Lower leg skin (tissue), 4 donors: ENCODE data around the gene SECISBP2L. TPM values are rescaled to one million over a fixed set of nuclear protein-coding genes. Genes with fewer than 3 reads are reported as not detected.
"Not testable (repeated sequence)": the region's sequence is repeated elsewhere in the genome, so short reads cannot be mapped to it uniquely, and the experiment has no call there.

Experiments used
- DNase-seq, 2 donors: peaks; one replicate each; pipeline ENCODE4 v3.0.0-alpha.2; 2019; ENCODE audit warnings: low spot score in 2 of 2
- H3K4me3 ChIP-seq: fragments of 200-600 bp; sonication (generic); 2 replicates; pipeline ENCODE4 v1.5.1; 2017; ENCODE audit warnings: mild to moderate bottlenecking, low read depth; ENCODE audit not compliant: poor library complexity, severe bottlenecking
- POLR2A ChIP-seq, 2 donors: fragments of 450-650 bp; IDR thresholded peaks; one replicate each; pipeline ENCODE4 v1.6.1; 2016 to 2017; ENCODE audit warnings: antibody characterized with exemption in 2 of 2, mild to moderate bottlenecking in 1 of 2, moderate library complexity in 1 of 2
- WGBS, 2 donors: methylation state at CpG; one replicate each; pipeline ENCODE4 v1.1.5; 2018; 5-methylcytosine and 5-hydroxymethylcytosine counted together
- intact Hi-C: fragments of 100-400 bp; cut with DNase I; formaldehyde crosslinking; loops from one replicate; pipeline ENCODE4 v1.15.0; 2023; ENCODE audit warnings: low total_unique reads
- total RNA-seq, 4 donors: library from RNA; depleted of rRNA; stranded (reverse); fragments of >200 nt; gene quantifications; one replicate each; pipeline ENCODE4 v1.1.0, GENCODE V29; 2016
- TF ChIP-seq, protein P1 (sequence below), 3 donors: fragments of 450-650 bp; IDR thresholded peaks; one replicate each; pipeline ENCODE4 v1.5.1; 2016; ENCODE audit warnings: antibody characterized with exemption in 3 of 3, mild to moderate bottlenecking in 3 of 3, moderate library complexity in 2 of 3

SECISBP2L gene
- total RNA-seq, 4 donors from 2014 or later = 26.7 to 37.3 (median 30.7) TPM

DNA sequence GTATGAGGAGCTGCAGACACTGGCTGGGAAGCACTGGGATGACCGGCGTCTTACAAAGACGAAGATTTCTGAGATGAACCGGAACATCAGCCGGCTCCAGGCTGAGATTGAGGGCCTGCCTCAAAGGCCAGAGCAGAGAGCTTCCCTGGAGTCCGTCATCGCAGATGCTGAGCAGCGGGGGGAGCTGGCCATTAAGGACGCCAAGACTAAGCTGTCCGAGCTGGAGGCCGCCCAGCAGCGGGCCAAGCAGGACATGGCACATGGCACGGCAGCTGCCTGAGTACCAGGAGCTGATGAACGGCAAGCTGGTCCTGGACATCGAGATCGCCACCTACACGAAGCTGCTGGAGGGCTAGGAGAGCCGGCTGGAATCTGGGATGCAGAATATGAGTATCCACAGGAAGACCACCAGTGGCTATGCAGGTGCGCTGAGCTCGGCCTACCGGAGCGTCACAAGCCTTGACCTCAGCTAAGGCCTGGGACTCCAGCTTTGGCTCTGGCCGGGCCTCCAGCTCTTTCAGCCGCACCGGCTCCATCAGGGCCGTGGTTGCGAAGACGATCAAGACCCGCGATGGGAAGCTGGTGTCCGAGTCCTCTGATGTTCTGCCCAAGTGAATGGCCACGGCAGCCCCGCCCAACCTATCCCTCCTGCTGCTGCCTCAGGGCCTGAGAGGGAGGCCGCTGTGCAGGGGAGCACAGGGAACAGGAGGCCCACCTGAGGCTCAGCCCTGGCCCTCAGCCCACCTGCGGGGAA is 73.3 kb downstream of the SECISBP2L start:
- H3K4me3 ChIP-seq = no peak overlapping the region
- no peak for TF ChIP-seq POLR2A (IDR thresholded peaks at IDR 0.05)
- TF ChIP-seq, protein P1, sequence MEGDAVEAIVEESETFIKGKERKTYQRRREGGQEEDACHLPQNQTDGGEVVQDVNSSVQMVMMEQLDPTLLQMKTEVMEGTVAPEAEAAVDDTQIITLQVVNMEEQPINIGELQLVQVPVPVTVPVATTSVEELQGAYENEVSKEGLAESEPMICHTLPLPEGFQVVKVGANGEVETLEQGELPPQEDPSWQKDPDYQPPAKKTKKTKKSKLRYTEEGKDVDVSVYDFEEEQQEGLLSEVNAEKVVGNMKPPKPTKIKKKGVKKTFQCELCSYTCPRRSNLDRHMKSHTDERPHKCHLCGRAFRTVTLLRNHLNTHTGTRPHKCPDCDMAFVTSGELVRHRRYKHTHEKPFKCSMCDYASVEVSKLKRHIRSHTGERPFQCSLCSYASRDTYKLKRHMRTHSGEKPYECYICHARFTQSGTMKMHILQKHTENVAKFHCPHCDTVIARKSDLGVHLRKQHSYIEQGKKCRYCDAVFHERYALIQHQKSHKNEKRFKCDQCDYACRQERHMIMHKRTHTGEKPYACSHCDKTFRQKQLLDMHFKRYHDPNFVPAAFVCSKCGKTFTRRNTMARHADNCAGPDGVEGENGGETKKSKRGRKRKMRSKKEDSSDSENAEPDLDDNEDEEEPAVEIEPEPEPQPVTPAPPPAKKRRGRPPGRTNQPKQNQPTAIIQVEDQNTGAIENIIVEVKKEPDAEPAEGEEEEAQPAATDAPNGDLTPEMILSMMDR (IDR thresholded peaks at IDR 0.05) = no peak
- no peak for DNase-seq
- 90 to 94% methylated on average over 31 to 35 of the region's 35 CpGs for whole genome bisulfite sequencing, 2 donors
- intact Hi-C loops = no loop called here

DNA sequence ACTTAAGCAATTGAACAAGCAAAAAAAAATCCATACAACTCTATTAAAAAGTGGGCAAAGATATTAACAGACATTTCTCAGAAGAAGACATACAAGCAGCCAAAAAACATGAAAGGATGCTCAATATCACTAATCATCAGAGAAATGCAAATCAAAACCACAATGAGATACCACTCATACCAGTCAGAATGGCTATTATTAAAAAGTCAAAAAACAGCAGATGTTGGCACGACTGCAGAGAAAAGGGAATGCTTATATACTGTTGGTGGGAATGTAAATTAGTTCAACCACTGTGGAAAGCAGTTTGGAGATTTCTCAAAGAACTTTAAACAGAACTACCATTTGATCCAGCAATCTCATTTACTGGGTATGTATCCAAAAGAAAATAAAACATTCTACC is 75.3 kb downstream of the SECISBP2L start:
- H3K4me3 ChIP-seq, DNase-seq, intact Hi-C loops: not testable (repeated sequence)
- 41 to 50% methylated on average over 1 of the region's 1 CpG for WGBS, 2 donors

DNA sequence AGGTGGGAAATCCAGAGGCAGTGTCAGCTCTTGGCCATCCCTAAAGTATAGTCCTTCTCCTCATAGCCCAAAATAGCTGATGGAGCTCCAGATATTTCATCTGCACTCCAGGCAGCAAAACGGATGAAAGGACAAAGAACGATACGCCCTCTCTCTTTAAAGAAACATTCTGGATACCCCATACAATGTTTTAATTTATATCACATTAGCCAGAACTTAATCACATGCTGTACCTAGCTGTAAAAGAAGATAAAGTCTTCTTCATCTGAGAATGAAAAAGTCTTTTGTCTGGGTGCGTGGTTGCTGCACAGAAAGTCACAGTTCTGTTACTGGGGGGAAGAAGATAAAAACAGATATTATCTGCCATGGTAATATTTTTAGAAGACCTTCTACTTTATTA is 78.2 kb downstream of the SECISBP2L start:
- H3K4me3 ChIP-seq = no peak overlapping the region
- DNase-seq = no peak
- TF ChIP-seq, protein P1 (IDR thresholded peaks at IDR 0.05) = no peak
- no peak for TF ChIP-seq POLR2A (IDR thresholded peaks at IDR 0.05)
- intact Hi-C loops = no loop called here
- 86 to 87% methylated on average over 4 of the region's 4 CpGs for WGBS, 2 donors

DNA sequence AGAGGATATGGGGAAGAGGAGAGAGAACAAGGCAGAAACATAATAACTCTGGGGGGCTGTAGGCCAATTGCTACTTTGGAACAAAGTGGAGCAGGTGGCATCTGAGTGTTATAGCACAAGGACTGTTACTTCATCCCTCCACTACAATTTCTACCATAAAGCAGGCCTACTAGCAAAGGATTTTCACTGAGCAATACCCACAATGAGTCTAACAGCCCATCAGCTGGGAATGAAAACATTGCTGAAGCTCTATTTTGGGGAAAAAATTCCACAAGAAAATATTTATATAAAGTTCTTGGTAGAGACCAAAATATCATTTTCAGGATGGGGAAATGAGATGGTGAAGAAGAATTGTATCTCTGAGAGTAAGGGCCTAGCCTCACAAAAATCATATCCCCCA is 78.9 kb downstream of the SECISBP2L start:
- intact Hi-C loops = no loop called here
- TF ChIP-seq, protein P1 (IDR thresholded peaks at IDR 0.05) = no peak
- TF ChIP-seq POLR2A (IDR thresholded peaks at IDR 0.05) = no peak
- no peak for DNase-seq
- no peak overlapping the region for H3K4me3 ChIP-seq

DNA sequence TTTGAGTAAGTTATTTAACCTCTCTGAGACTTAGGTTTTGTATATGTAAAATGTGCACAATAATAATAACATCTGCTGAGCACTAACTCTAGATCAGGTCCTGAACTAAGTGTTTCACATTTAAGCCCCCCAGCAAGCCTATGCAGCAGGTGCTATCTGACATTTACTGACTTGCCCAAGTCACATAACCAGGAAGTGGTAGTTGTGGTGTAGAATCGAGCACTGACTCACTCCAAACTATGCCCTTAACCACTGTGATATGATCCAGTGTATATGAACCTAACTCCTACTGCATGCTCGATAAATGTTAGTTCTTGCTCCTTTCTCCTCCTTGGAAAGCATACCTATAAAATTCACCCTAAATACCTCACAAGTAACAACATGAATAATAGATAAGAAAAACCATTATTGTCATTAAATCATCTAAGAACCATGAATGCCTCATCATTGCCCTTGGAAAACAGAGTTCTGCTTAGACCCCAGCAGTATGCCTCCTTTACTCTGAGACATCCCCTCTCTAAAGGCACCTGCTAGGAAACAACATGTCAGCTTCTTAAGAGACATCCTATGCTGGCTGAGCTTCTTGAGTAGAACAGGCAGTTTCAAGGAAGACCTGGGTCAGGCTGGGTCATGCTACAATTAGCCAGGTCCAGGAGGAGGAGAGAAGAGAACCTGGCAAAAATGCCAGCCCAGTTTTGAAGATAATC is 79.5 kb downstream of the SECISBP2L start:
- 54% methylated on average over 2 of the region's 2 CpGs for WGBS, 2 donors
- intact Hi-C loops = no loop called here
- DNase-seq = no peak

DNA sequence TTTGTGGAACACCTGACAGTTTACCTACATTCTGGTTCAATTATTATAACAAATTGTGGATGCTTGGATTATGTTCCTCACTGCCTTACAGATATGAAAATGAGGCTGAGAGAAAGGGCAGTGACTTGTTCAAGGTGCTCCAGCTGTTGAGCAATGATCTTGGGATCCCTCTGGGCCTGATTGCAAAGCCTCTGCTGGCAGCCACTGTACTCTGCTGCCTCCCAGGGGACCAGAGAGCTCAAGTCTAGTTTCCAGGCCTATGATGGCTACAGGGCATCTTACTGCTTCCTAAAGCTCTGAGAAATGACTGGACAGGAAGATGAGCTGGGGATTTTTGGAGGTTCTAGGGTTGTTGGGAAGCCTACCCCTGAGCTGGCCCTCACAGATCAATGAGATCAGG is 80.3 kb downstream of the SECISBP2L start:
- no peak for TF ChIP-seq POLR2A (IDR thresholded peaks at IDR 0.05)
- TF ChIP-seq, protein P1 (IDR thresholded peaks at IDR 0.05) = no peak
- intact Hi-C loops = no loop called here
- H3K4me3 ChIP-seq = no peak overlapping the region
- no peak for DNase-seq

More for the DNA sequence above, 79.5 kb downstream of the SECISBP2L start:
- no peak for TF ChIP-seq POLR2A (IDR thresholded peaks at IDR 0.05)
- TF ChIP-seq, protein P1 (IDR thresholded peaks at IDR 0.05) = no peak
- no peak overlapping the region for H3K4me3 ChIP-seq
